ENCODE results near the gene ABCA12.

The ABCA12 gene

DNA sequence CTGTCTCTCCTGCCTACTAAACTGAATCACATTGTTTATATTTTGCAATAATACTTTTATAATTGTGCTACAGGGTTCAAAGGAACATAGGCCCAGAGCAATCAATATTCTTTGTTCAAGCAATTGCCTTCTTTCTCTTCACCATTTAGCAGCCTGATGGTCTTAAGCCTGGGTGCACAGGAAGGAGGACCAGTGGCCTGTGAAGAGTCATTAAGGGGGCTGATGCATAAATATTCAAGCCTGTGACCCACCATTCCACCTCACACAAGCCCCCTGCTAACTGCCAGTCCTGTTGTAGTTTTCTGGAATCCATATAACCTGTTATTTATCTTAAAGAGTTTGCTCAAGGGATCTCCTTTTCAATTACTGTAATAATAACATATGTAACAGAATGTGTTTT lies 56.0 kb downstream of the ABCA12 start:
- H3K27ac ChIP-seq (ENCODE audit: low read depth, low read length) = no peak overlapping the region
- peaks cover 14% of the 10 kb centered on the region for H3K27me3 ChIP-seq (ENCODE audit: insufficient read depth, low read length)
- H3K4me1 ChIP-seq (ENCODE audit: control insufficient read depth, insufficient read depth, low read length, unreplicated experiment) = no peaks in the 10 kb centered on the region
- H3K4me3 ChIP-seq (ENCODE audit: low read depth, low read length) = no peak overlapping the region
- H3K36me3 ChIP-seq (ENCODE audit: insufficient read depth, low read length) = no peaks in the 10 kb centered on the region
- no peaks in the 10 kb centered on the region for H3K79me2 ChIP-seq (ENCODE audit: control insufficient read depth, insufficient read depth, low read length, unreplicated experiment)
- no peak overlapping the region for H2AFZ ChIP-seq (ENCODE audit: low read length, unreplicated experiment)

DNA sequence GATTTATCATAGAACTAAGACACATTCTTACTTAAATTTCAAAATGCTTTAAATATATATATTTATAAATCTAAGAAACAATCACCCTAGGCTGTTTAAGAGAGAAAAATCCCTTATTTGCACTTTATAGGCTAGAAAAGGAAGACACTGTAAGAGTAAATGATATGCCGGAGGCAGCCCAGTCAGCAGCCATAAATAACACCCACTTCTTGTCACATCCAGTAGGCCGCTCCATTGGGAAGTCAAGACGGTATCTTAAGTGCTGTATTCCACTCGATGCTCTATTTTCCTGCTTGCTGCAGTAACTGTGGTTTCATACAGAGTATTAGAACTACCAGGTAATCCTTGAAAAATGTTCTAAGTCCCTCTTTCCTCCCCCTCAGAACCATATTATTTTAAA lies 57.9 kb downstream of the ABCA12 start:
- H3K79me2 ChIP-seq (ENCODE audit: control insufficient read depth, insufficient read depth, low read length, unreplicated experiment) = no peaks in the 10 kb centered on the region
- peaks cover 14% of the 10 kb centered on the region for H3K27me3 ChIP-seq (ENCODE audit: insufficient read depth, low read length)
- H2AFZ ChIP-seq (ENCODE audit: low read length, unreplicated experiment) = no peak overlapping the region
- no peak overlapping the region for H3K27ac ChIP-seq (ENCODE audit: low read depth, low read length)
- no peaks in the 10 kb centered on the region for H3K4me1 ChIP-seq (ENCODE audit: control insufficient read depth, insufficient read depth, low read length, unreplicated experiment)
- no peak overlapping the region for H3K4me3 ChIP-seq (ENCODE audit: low read depth, low read length)
- no peaks in the 10 kb centered on the region for H3K36me3 ChIP-seq (ENCODE audit: insufficient read depth, low read length)

DNA sequence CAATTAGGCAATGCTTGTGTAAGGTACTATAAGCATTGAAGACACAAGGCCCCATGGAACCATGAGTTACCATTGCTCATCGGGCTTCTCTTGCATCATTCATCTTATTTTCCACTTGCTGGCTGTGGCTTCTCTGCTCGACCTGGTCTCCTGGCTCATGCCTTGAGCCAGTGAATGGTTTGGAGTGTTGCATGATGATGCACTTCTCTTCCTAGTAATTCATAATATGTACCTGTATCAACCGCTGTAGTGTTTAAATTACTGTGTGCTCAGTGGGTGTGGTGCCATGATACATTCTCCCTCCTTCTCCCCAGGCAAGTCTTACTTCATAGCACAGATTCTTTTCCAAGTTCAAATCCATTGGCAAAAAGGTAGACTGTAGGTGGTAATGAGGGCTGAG lies 66.8 kb downstream of the ABCA12 start:
- Histone ChIP-seq H3K27ac (ENCODE audit: low read depth, low read length) (no peak overlapping the region), H3K27me3 (ENCODE audit: insufficient read depth, low read length) (no peaks in the 10 kb centered on the region), H2AFZ (ENCODE audit: low read length, unreplicated experiment) (no peak overlapping the region)

DNA sequence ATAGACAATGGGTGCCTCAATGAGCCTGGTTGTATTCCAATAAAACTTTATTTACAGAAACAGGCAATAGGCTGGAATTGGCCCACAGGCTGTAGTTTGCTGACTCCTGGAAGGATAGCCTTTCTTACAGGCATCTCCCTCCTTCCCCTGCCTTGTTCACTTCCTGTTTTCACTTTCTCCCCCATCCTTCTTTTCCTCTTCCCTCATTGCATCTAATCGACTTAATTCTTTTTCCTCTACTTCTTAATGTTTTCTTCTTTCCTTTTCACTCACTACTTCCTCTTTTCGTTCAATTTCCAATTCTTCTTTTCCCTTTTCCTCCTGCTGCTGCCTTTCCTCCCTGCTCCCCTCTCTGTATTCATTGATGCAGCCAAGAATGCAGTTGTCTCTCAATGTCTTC lies 70.0 kb downstream of the ABCA12 start:
- H2AFZ ChIP-seq (ENCODE audit: low read length, unreplicated experiment) = no peak overlapping the region

More for the DNA sequence above, 66.8 kb downstream of the ABCA12 start:
- H3K79me2 ChIP-seq (ENCODE audit: control insufficient read depth, insufficient read depth, low read length, unreplicated experiment) = no peaks in the 10 kb centered on the region
- no peak overlapping the region for H3K4me3 ChIP-seq (ENCODE audit: low read depth, low read length)
- no peaks in the 10 kb centered on the region for H3K4me1 ChIP-seq (ENCODE audit: control insufficient read depth, insufficient read depth, low read length, unreplicated experiment)
- H3K36me3 ChIP-seq (ENCODE audit: insufficient read depth, low read length) = no peaks in the 10 kb centered on the region

DNA sequence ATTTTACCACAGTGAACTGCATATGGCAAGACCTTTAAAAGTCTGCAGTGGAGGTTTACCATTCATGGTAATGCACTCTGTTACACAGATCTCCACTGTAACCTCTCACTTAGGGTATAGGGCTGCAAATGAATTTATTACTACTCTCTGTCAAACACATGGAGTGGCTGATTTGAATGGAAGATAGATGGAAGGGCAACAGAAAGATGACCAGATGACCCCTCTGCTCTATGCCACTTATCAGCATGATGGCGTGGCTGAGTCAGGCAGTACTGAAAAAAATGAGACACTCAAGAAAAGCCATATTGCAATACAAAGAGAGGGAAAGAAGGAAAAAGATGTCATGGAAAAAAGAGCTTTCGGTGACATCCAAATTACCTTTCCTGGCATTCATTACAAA lies 72.3 kb downstream of the ABCA12 start:
- Histone ChIP-seq H3K27me3 (ENCODE audit: insufficient read depth, low read length) (no peaks in the 10 kb centered on the region), H3K4me1 (ENCODE audit: control insufficient read depth, insufficient read depth, low read length, unreplicated experiment) (no peaks in the 10 kb centered on the region), H3K4me3 (ENCODE audit: low read depth, low read length) (no peak overlapping the region), H2AFZ (ENCODE audit: low read length, unreplicated experiment) (no peak overlapping the region), H3K27ac (ENCODE audit: low read depth, low read length) (no peak overlapping the region), H3K79me2 (ENCODE audit: control insufficient read depth, insufficient read depth, low read length, unreplicated experiment) (no peaks in the 10 kb centered on the region), H3K36me3 (ENCODE audit: insufficient read depth, low read length) (no peaks in the 10 kb centered on the region)

More for the DNA sequence above, 70.0 kb downstream of the ABCA12 start:
- no peaks in the 10 kb centered on the region for H3K79me2 ChIP-seq (ENCODE audit: control insufficient read depth, insufficient read depth, low read length, unreplicated experiment)
- no peak overlapping the region for H3K27ac ChIP-seq (ENCODE audit: low read depth, low read length)
- H3K36me3 ChIP-seq (ENCODE audit: insufficient read depth, low read length) = no peaks in the 10 kb centered on the region
- H3K4me3 ChIP-seq (ENCODE audit: low read depth, low read length) = no peak overlapping the region
- H3K4me1 ChIP-seq (ENCODE audit: control insufficient read depth, insufficient read depth, low read length, unreplicated experiment) = no peaks in the 10 kb centered on the region
- H3K27me3 ChIP-seq (ENCODE audit: insufficient read depth, low read length) = no peaks in the 10 kb centered on the region

DNA sequence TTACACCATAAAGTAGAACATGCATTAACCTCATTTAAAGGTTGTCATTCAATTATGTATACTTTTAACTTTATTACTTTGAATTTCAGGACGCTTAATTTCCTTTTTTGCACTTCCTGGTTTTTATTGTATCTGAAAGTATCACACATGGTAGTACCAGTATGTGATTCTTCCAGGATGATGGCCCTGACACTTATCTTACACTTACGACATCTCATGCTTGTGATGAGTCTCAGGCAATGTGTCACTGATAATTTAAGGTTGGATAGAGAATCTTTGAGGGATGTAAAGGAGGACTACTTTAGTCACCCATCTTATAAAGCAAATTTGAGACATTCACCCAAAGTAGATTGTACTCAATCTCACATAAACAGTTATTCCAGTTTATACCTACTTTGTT lies 74.9 kb downstream of the ABCA12 start:
- H2AFZ ChIP-seq (ENCODE audit: low read length, unreplicated experiment) = no peak overlapping the region
- no peaks in the 10 kb centered on the region for H3K36me3 ChIP-seq (ENCODE audit: insufficient read depth, low read length)
- no peak overlapping the region for H3K4me3 ChIP-seq (ENCODE audit: low read depth, low read length)
- H3K4me1 ChIP-seq (ENCODE audit: control insufficient read depth, insufficient read depth, low read length, unreplicated experiment) = no peaks in the 10 kb centered on the region
- no peaks in the 10 kb centered on the region for H3K79me2 ChIP-seq (ENCODE audit: control insufficient read depth, insufficient read depth, low read length, unreplicated experiment)
- no peak overlapping the region for H3K27ac ChIP-seq (ENCODE audit: low read depth, low read length)
- H3K27me3 ChIP-seq (ENCODE audit: insufficient read depth, low read length) = no peaks in the 10 kb centered on the region

DNA sequence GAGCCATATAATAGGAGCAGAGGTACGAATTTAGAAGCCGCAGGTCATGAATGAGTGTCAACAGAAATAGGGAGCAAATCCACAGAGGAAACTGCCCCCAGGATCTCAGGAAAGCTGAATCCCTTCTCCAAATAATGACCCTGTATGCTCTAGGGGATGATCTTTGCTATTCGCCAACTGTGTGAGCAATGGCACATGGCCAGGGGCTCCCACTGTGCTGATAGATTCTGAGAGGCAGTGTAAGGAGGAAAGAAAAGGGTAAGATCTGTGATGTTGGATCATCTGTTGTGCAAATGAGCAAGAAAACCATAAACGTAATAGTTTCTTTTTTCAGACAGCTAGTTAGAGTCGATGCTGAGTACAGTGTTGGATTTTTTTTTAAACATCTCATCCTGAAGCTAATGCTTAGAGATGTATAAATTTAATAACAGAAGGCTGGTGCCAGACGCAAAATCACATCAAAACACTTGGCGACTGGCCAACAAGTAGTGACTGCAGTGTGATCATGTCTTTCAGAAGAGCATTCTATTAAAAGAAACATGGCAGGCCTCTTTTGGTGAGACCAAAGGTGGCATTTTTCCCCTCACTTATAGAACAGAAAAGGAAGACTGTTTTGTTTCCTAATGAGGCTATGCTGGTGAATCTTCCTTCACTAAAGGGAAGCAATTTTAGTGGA lies 77.4 kb downstream of the ABCA12 start:
- H3K4me1 ChIP-seq (ENCODE audit: control insufficient read depth, insufficient read depth, low read length, unreplicated experiment) = no peaks in the 10 kb centered on the region
- H3K27ac ChIP-seq (ENCODE audit: low read depth, low read length) = no peak overlapping the region
- H3K4me3 ChIP-seq (ENCODE audit: low read depth, low read length) = no peak overlapping the region

DNA sequence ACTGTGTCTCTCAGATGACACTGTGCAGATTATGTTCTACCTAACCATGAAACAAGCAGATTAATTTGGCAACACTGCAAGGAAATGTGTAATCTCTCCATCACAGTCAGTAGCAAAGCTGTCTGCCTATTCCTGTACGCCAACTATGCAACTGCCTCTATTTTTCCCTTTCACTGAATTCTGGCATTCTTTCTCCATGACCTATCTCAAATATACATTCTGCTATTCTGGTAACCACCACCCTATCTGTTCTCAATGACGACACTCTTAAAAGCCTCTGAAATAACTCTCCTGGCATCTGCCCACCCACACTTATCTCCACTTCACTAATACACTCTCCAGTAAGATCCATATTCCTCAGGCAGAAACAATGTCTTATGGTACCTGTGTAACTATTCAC lies 78.7 kb downstream of the ABCA12 start:
- no peaks in the 10 kb centered on the region for H3K4me1 ChIP-seq (ENCODE audit: control insufficient read depth, insufficient read depth, low read length, unreplicated experiment)
- no peak overlapping the region for H3K4me3 ChIP-seq (ENCODE audit: low read depth, low read length)
- no peaks in the 10 kb centered on the region; the same call in 1 of the 2 replicates for H3K27me3 ChIP-seq (ENCODE audit: insufficient read depth, low read length)
- no peak overlapping the region for H2AFZ ChIP-seq (ENCODE audit: low read length, unreplicated experiment)
- H3K79me2 ChIP-seq (ENCODE audit: control insufficient read depth, insufficient read depth, low read length, unreplicated experiment) = no peaks in the 10 kb centered on the region
- no peaks in the 10 kb centered on the region for H3K36me3 ChIP-seq (ENCODE audit: insufficient read depth, low read length)
- H3K27ac ChIP-seq (ENCODE audit: low read depth, low read length) = no peak overlapping the region

More for the DNA sequence above, 77.4 kb downstream of the ABCA12 start:
- H2AFZ ChIP-seq (ENCODE audit: low read length, unreplicated experiment) = no peak overlapping the region
- H3K27me3 ChIP-seq (ENCODE audit: insufficient read depth, low read length) = no peaks in the 10 kb centered on the region
- no peaks in the 10 kb centered on the region for H3K79me2 ChIP-seq (ENCODE audit: control insufficient read depth, insufficient read depth, low read length, unreplicated experiment)
- H3K36me3 ChIP-seq (ENCODE audit: insufficient read depth, low read length) = no peaks in the 10 kb centered on the region

DNA sequence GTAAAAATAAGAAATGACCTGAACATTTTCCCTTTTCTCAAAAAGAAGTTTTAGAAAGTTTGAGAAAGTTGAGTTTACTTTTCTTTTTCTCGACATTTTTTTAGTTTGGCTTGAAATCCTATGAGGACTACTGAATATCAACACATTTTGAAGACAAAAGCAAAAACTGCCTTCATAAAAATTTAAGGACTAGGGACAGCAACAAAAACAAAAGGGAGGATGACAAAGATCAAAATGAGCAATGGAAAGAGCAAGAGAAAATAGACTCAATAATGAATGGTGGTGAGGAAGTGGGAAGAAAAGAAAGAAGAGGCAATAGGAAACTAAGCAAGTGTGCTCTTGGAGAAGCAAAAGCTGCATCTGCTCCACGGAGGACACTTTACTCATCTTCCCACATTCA lies 82.5 kb downstream of the ABCA12 start:
- H3K4me3 ChIP-seq (ENCODE audit: low read depth, low read length) = no peak overlapping the region
- no peaks in the 10 kb centered on the region; the same call in 1 of the 2 replicates for H3K27me3 ChIP-seq (ENCODE audit: insufficient read depth, low read length)
- H3K4me1 ChIP-seq (ENCODE audit: control insufficient read depth, insufficient read depth, low read length, unreplicated experiment) = no peaks in the 10 kb centered on the region
- no peak overlapping the region for H3K27ac ChIP-seq (ENCODE audit: low read depth, low read length)
- no peaks in the 10 kb centered on the region for H3K36me3 ChIP-seq (ENCODE audit: insufficient read depth, low read length)
- no peak overlapping the region for H2AFZ ChIP-seq (ENCODE audit: low read length, unreplicated experiment)
- H3K79me2 ChIP-seq (ENCODE audit: control insufficient read depth, insufficient read depth, low read length, unreplicated experiment) = no peaks in the 10 kb centered on the region

DNA sequence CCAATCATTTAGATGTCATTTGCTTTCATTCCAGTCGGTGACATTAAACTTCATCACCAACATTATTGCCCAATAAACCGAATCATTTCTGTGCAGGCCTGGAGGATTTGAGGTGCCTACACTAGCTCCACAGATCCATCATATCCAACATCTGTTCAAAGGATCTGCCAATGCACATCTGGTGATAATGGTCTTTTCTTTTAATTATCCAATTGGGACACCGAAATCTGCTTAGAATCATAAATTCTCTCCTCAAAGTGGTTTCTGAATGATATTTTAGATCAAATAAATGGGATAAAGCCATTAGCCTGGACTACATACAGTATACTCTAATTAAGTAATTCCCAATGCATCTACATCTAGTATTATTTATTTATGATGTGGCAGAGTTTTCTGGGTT lies 85.6 kb downstream of the ABCA12 start:
- no peaks in the 10 kb centered on the region for H3K4me1 ChIP-seq (ENCODE audit: control insufficient read depth, insufficient read depth, low read length, unreplicated experiment)
- H3K79me2 ChIP-seq (ENCODE audit: control insufficient read depth, insufficient read depth, low read length, unreplicated experiment) = no peaks in the 10 kb centered on the region
- H3K27me3 ChIP-seq (ENCODE audit: insufficient read depth, low read length) = no peaks in the 10 kb centered on the region; the same call in 1 of the 2 replicates
- no peaks in the 10 kb centered on the region for H3K36me3 ChIP-seq (ENCODE audit: insufficient read depth, low read length)
- H2AFZ ChIP-seq (ENCODE audit: low read length, unreplicated experiment) = no peak overlapping the region
- H3K27ac ChIP-seq (ENCODE audit: low read depth, low read length) = no peak overlapping the region
- no peak overlapping the region for H3K4me3 ChIP-seq (ENCODE audit: low read depth, low read length)

DNA sequence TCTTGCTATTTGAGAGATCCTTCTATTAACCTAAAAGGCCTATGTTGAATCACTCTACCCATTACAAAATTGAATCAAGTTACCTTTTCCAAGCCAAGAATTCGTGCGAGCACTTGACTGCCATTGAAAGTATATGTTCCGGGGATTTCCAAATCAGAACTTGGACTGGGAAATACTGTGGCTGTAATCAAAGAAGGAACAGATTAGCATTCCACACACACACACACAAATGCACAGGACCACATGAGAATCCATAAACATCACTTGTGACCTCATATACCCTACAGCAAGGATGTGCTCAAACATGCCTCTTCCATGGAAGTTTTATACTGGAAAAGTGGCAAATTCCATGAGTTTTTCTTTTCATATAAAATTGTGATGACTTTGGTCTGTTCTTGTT lies 86.0 kb downstream of the ABCA12 start:
- Histone ChIP-seq H3K27me3 (ENCODE audit: insufficient read depth, low read length) (no peaks in the 10 kb centered on the region; the same call in 1 of the 2 replicates), H3K79me2 (ENCODE audit: control insufficient read depth, insufficient read depth, low read length, unreplicated experiment) (no peaks in the 10 kb centered on the region), H3K36me3 (ENCODE audit: insufficient read depth, low read length) (no peaks in the 10 kb centered on the region), H3K4me3 (ENCODE audit: low read depth, low read length) (no peak overlapping the region), H3K27ac (ENCODE audit: low read depth, low read length) (no peak overlapping the region), H2AFZ (ENCODE audit: low read length, unreplicated experiment) (no peak overlapping the region), H3K4me1 (ENCODE audit: control insufficient read depth, insufficient read depth, low read length, unreplicated experiment) (no peaks in the 10 kb centered on the region)
